GM12801 (cell line): ENCODE data around the gene LRMDA.

Experiments
- TF ChIP-seq, protein P1 (sequence below): IDR thresholded peaks from one replicate; pipeline ENCODE4 v1.5.1; 2011; ENCODE audit warnings: control low read depth; ENCODE audit not compliant: insufficient read length; ENCODE audit errors: extremely low read depth

The LRMDA gene

DNA sequence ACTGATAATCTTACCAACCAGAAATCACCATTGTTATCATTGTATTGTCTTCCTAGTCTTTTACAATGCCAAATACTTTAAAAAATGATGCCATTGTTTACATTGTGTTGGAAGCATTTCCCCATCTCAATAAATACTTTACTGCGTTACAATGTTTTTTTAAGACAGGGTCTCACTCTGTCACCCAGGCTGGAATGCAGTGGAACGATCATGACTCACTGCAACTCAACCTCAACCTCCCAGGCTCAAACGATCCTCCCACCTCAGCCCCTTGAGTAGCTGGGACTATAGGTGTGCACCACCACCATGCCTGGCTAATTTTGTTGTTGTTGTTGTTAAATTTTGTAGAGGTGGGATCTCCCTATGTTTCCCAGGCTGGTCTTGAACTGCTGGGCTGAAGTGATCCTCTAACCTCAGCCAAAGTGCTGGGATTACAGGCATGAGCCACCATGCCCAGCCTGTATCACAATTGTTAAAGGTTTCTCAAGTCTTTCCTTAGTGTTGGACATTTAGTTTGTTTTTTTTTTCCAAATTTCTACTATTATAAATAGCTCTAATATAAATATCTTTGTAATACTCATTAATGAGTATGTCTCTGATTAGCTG, 13.5 kb downstream of the LRMDA start:
- TF ChIP-seq, protein P1, sequence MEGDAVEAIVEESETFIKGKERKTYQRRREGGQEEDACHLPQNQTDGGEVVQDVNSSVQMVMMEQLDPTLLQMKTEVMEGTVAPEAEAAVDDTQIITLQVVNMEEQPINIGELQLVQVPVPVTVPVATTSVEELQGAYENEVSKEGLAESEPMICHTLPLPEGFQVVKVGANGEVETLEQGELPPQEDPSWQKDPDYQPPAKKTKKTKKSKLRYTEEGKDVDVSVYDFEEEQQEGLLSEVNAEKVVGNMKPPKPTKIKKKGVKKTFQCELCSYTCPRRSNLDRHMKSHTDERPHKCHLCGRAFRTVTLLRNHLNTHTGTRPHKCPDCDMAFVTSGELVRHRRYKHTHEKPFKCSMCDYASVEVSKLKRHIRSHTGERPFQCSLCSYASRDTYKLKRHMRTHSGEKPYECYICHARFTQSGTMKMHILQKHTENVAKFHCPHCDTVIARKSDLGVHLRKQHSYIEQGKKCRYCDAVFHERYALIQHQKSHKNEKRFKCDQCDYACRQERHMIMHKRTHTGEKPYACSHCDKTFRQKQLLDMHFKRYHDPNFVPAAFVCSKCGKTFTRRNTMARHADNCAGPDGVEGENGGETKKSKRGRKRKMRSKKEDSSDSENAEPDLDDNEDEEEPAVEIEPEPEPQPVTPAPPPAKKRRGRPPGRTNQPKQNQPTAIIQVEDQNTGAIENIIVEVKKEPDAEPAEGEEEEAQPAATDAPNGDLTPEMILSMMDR = no peak

DNA sequence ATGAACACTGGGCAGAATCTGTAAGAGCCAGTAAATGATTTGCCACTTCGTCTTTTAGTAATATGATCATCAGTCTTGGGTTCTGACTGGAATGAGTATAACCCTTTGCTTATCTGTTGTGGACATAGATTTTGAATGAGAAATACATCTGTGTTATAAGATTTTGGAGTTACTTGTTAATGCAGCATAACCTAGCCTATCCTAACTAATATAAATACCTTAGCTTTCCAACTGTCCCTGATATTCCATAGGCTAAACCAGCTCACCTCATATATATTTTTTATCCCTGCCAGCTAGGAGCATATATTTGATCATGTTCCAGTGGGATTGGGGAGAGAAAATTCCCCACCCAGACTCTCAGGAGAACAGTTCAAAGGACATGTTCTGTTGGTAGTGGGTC, 15.1 kb downstream of the LRMDA start:
- TF ChIP-seq, protein P1 = no peak

DNA sequence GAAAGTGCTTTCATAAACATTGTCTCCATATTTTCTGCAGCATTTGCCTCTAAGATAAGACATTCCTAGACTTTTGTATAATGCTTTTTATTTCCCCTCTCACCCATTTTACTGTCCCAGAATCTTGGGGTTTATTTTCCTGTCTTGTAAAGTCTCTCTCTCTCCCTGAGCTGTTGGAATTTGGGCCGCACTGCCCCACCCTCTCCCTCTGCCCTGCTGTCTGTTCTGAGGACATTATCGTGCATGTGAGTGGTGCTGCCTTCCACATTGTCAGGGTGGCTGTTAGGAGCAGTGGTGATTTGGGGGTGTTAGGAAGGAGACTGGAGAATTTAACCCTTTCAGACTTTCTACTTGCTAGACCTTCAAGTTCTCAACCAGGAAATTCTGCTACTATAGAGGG, 16.7 kb downstream of the LRMDA start:
- TF ChIP-seq, protein P1 = no peak

DNA sequence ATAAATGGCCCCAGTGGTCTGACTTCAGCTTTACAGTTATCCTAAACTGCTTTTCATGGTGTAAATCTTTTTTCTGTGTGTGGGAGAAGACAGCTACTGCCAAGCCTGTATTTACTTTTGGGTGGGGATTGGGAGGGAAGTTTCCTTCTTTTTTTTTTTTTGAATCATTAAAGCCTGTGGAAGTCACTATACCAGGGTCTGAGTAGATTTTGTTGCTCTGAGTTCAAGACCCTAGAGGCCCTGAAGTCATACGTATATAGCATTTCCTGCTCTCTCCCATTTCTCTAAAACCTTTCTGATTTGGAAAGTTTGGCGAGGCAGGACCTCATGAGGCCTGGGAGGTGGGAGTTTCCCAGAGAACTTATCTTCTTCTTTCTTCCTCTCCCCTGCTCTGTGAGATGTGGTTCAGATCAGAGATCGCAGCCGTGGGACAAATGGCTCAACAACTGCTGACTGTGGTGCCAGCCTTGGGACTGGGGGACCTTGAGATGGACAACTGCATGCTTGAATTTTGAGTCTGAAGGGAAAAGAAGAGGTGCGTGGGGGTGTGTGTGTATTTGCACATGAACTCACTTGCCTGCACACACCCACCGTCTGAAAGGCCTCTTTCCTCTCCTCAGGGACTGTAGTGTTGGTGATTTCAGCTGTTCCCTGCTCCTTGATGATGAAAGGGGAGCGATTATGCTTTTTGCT, 18.1 kb downstream of the LRMDA start:
- TF ChIP-seq, protein P1 = no peak

- TF ChIP-seq, protein P1 = no peak
These were observed 18.6 kb downstream of the LRMDA start for GRCh38 chr10:75450075-75450445.

DNA sequence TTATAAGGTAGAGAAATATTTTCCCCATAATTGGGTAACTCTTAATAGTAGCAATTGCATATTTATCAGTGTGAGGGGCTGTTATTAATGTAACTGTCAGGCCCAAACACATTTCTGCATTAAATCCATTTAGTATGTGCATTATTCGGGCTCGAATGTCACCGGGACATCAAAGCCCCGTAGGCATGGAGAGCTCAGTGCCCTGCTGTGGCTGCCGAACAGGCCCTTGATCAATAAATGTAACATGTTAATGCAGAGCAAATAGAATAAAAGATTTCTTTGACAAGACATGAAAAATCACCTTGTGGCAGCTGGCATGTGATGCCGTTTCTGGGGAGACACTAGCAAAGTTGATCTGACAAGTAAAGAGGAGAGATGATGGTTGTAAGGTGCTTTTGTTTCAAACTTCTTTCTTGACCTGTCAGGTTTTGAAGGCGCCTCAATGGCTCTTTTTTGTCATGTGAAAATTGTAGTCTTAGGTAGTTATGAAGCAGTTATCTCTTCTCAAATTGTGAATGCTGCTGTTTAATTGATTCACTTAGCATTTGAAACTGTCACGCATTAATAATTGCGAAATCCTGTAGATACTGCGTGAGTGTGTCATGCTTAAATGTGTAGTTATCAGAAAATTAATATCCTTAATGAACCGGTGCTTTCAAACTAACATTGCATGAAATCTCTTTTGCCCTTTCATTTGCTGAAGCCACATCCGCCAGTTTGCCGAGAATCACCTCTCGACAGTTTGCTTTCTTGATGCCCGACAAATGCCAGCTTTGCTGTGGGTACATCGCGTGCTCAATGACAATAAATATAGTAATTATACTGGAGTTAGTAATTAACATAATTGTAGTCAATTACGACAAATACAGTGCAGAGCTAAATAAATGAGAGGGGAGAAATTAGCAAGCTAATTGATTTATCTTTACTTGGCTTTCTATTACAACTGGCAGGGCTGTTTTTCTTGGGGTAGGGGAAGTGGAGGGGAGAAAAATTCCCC, 19.5 kb downstream of the LRMDA start:
- TF ChIP-seq, protein P1 = no peak

- TF ChIP-seq, protein P1 = no peak
These were observed 20.4 kb downstream of the LRMDA start for GRCh38 chr10:75451831-75452230.
